HG02678 (cell line): Measurements from ENCODE around the gene P4HA3.

Experiments
- ATAC-seq: cut with Tn5 transposase; IDR thresholded peaks from one replicate; pipeline ENCODE4 v1.9.1; 2021; ENCODE audit warnings: mild to moderate bottlenecking, moderate library complexity; ENCODE audit not compliant: unreplicated experiment

P4HA3 gene

GRCh38 chr11:74318241-74318932, 6.9 kb upstream of the P4HA3 start:
- ATAC-seq, result no peak

DNA sequence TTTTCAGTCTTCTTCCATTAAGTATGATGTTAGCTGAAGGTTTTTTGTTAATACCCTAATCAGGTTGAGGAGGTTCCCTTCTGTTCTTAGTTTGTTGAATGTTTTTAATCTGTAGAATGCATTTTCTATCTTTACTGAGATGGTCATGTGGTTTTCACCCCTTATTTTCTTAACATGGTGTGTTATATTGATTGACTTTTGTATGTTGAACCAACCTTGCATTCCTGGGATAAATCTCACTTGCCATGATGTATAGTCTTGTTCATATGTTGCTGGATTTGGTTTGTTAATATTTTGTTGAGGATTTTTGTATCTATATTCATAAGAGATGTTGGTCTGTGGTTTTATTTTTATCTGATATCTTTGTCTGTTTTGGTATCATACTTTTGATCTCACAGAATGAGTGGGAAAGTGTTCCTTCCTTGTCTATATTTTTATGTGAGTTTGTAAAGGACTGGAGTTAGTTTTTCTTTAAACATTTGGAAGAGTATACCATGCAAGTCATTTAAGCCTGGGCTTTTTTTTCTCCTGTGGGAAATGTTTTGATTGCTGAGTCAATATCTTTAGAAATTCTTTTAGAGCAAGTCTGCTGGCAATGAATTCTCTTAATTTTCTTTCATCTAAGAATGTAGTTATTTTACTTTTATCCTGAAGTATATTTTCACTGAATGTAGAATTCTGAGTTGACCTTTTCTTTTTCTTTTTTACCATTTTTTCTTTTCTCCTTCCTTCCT, 5.5 kb upstream of the P4HA3 start:
- no peak for ATAC-seq

DNA sequence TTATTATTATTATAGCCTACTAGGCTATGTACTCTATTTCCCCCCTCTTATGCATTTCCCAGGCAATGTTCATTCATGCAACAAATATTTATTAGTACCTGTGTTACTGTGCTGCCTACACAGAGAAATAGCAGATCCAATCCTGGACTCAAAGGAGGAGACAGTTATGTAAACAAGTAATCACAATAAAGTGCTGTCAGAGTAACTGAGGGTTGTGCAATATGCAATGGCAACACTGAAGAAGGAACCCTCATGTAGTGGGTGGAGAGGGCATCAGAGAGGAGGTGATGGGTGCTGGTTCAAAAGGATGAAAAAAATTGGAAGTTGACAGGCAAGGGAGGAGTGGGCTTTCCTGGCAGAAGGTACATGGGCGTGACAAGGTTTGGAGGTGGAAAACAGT, 886 bp upstream of the P4HA3 start:
- ATAC-seq, result no peak

GRCh38 chr11:74310857-74311256, 583 bp downstream of the P4HA3 start:
- no peak for ATAC-seq

DNA sequence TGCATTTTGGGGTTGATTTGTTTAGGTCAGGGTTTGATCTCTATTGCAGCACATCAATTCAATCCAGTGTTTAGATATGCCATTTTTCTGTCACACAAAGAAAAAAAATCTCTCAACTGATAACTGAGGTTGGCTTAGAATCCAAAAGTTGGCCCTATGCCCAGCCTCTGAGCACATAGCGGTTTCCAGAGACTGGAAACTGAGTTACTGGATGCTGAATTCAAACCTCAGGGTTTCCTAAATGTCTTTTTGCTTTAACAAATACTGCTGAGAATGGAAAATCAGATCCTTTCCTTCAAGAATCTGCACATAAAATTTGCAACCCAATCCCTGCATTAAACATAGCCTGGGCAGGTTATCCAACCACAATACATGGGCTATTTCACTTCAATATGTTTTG, 4.0 kb downstream of the P4HA3 start:
- ATAC-seq, result no peak

- no peak for ATAC-seq
Measured at GRCh38 chr11:74306435-74307175, 4.8 kb downstream of the P4HA3 start.

DNA sequence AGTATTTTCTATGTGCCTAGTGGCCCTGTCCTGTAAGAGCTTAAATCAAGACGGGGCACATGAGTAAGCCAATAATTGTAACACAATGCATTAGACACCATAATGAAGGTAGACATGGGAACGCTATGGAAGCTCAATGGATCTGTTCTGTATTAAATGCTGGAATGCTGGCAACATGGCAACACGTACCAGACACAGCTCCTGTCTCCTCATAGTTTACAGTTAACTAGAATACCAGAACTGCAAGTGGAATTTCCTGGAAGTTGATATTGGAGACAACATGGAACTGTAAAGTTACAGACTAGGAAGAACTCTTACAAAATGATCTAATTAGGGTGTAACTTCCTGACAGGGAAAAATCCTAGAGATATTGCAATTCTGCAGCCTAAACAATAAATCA, 12.4 kb downstream of the P4HA3 start:
- ATAC-seq, result no peak

GRCh38 chr11:74297484-74297883, 14.0 kb downstream of the P4HA3 start:
- no peak for ATAC-seq

GRCh38 chr11:74288911-74289310, 22.5 kb downstream of the P4HA3 start:
- ATAC-seq, result no peak

- no peak for ATAC-seq
Measured at GRCh38 chr11:74288161-74288560, 23.3 kb downstream of the P4HA3 start.

GRCh38 chr11:74284466-74284865, 27.0 kb downstream of the P4HA3 start:
- ATAC-seq, result no peak

DNA sequence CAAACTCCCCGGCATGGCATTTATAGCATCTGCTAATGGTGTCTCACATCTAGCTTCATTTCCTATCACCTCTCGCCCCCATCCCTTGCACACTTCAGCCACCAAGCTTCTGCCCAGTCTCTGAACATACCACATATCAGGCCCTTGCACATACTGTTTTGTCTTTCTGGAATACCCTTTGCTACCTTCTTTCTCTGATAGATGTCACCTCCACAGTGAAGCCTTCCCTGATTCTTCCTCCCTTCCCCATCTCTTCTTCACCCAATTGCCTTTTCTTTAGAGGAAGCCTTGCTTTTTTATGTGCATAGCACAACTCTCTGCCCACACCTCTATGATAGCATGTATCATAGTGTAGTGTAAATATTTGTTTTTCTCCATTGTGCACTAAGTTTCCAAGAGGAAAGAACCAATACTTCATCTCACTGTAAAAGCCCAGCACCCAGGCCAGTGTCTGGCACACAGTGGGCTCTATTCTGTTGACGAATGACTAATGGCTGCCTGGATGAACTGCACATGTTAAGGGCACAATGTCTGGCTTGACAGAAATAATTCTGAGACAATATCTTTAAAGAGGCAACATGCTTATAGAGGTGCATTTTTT, 27.8 kb downstream of the P4HA3 start:
- ATAC-seq, result no peak

GRCh38 chr11:74282914-74283371, 28.5 kb downstream of the P4HA3 start:
- no peak for ATAC-seq

- ATAC-seq, result no peak
Measured at GRCh38 chr11:74282421-74282820, 29.0 kb downstream of the P4HA3 start.

GRCh38 chr11:74280494-74280893, 30.9 kb downstream of the P4HA3 start:
- no peak for ATAC-seq

GRCh38 chr11:74279256-74279655, 32.2 kb downstream of the P4HA3 start:
- ATAC-seq, result no peak

- no peak for ATAC-seq
Measured at GRCh38 chr11:74278721-74279161, 32.7 kb downstream of the P4HA3 start.

- no peak for ATAC-seq
Measured at GRCh38 chr11:74278103-74278502, 33.3 kb downstream of the P4HA3 start.

DNA sequence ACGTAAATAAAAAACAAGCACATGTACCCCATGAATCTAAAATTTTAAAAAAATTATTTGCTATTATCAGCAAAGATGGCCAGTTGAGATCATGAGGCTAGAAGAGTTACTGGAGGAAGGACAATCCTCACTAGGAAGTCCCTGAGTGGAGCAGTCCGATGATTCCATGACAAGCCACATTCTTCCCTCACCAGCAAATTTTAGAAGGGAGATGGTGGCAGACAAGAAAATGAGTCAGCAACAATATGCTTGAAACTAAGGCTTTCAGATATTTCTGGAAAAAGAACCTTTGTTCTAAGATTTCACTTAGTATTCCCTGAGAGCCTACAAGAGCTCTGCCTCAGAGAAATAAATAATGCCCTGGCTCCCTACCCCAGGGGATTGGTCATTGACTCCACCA, 34.9 kb downstream of the P4HA3 start:
- no peak for ATAC-seq

- ATAC-seq, result no peak
Measured at GRCh38 chr11:74272276-74272675, 39.2 kb downstream of the P4HA3 start.

GRCh38 chr11:74269161-74269811, 42.2 kb downstream of the P4HA3 start:
- ATAC-seq, result no peak
